Trophoblast cell (in vitro differentiated cells and primary cell): Measurements from ENCODE around the gene KISS1R.

ENCODE experiments used
- DNase-seq, 2 donors: peaks; one replicate each; pipeline ENCODE4 v3.0.0-alpha.2; 2016
- H2AFZ ChIP-seq: 2 replicates; pipeline ENCODE4 v1.6.1; 2013; ENCODE audit warnings: low read length, moderate library complexity, mild to moderate bottlenecking; ENCODE audit not compliant: insufficient read depth, poor library complexity
- H2AK5ac ChIP-seq: 2 replicates; pipeline ENCODE4 v1.6.1; 2013; ENCODE audit warnings: mild to moderate bottlenecking, low read length
- H2BK120ac ChIP-seq: 2 replicates; pipeline ENCODE4 v1.6.1; 2013; ENCODE audit warnings: low read length, mild to moderate bottlenecking, moderate library complexity; ENCODE audit not compliant: insufficient read depth, poor library complexity
- H2BK12ac ChIP-seq: 2 replicates; pipeline ENCODE4 v1.6.1; 2013; ENCODE audit warnings: mild to moderate bottlenecking, low read length, moderate library complexity
- H2BK5ac ChIP-seq: 2 replicates; pipeline ENCODE4 v1.6.1; 2013; ENCODE audit warnings: low read length, low read depth, moderate library complexity, mild to moderate bottlenecking; ENCODE audit not compliant: poor library complexity
- H3K14ac ChIP-seq: 2 replicates; pipeline ENCODE4 v1.6.1; 2013; ENCODE audit warnings: mild to moderate bottlenecking, low read length
- H3K18ac ChIP-seq: 2 replicates; pipeline ENCODE4 v1.6.1; 2013; ENCODE audit warnings: mild to moderate bottlenecking, low read length
- H3K23ac ChIP-seq: 2 replicates; pipeline ENCODE4 v1.6.1; 2013; ENCODE audit warnings: low read length
- H3K27ac ChIP-seq: 2 replicates; pipeline ENCODE4 v1.5.1; 2013; ENCODE audit warnings: low read depth, mild to moderate bottlenecking, inconsistent platforms, low read length, moderate library complexity
- H3K27me3 ChIP-seq: 2 replicates; pipeline ENCODE4 v1.6.1; 2013; ENCODE audit warnings: inconsistent platforms, mild to moderate bottlenecking, low read length, moderate library complexity; ENCODE audit not compliant: insufficient read depth
- H3K36me3 ChIP-seq, 2 experiments: 1 replicate in 1 of 2; 2 replicates in 1 of 2; pipeline ENCODE4 v1.6.1; 2013; ENCODE audit warnings: low read length in 2 of 2, mild to moderate bottlenecking in 2 of 2, moderate library complexity in 1 of 2; ENCODE audit not compliant: insufficient read depth in 2 of 2, control insufficient read depth in 1 of 2
- H3K4ac ChIP-seq: 2 replicates; pipeline ENCODE4 v1.6.1; 2013; ENCODE audit warnings: low read depth, mild to moderate bottlenecking, low read length, moderate library complexity
- H3K4me1 ChIP-seq, 2 experiments: 1 replicate in 1 of 2; 2 replicates in 1 of 2; pipeline ENCODE4 v1.6.1; 2013; ENCODE audit warnings: low read length in 2 of 2, mild to moderate bottlenecking in 2 of 2, moderate library complexity in 1 of 2; ENCODE audit not compliant: insufficient read depth in 2 of 2, control insufficient read depth in 1 of 2
- H3K4me2 ChIP-seq: 2 replicates; pipeline ENCODE4 v1.6.1; 2013; ENCODE audit warnings: inconsistent platforms, mild to moderate bottlenecking, low read length, moderate library complexity
- H3K4me3 ChIP-seq: 2 replicates; pipeline ENCODE4 v1.5.1; 2013; ENCODE audit warnings: mild to moderate bottlenecking, low read depth, low read length, inconsistent platforms
- H3K79me1 ChIP-seq: one replicate; pipeline ENCODE4 v1.6.1; 2013; ENCODE audit warnings: low read length
- H3K79me2 ChIP-seq: 2 replicates; pipeline ENCODE4 v1.6.1; 2013; ENCODE audit warnings: low read length, mild to moderate bottlenecking; ENCODE audit not compliant: control insufficient read depth, insufficient read depth, poor library complexity
- H3K9ac ChIP-seq: 2 replicates; pipeline ENCODE4 v1.6.1; 2013; ENCODE audit warnings: mild to moderate bottlenecking, low read length
- H3K9me3 ChIP-seq: 2 replicates; pipeline ENCODE4 v1.6.1; 2013; ENCODE audit warnings: low read depth, mild to moderate bottlenecking, control low read depth, inconsistent platforms, low read length; ENCODE audit not compliant: insufficient read depth
- H4K12ac ChIP-seq: 2 replicates; pipeline ENCODE4 v1.6.1; 2013; ENCODE audit warnings: low read depth, mild to moderate bottlenecking, low read length, moderate library complexity
- H4K8ac ChIP-seq: 2 replicates; pipeline ENCODE4 v1.6.1; 2013; ENCODE audit warnings: low read depth, mild to moderate bottlenecking, low read length, moderate library complexity
- H4K91ac ChIP-seq: one replicate; pipeline ENCODE4 v1.6.1; 2013; ENCODE audit warnings: low read depth, mild to moderate bottlenecking, low read length, moderate library complexity
- WGBS: extraction: QIAGEN DNeasy Blood & Tissue Kit; methylation state at CpG from one replicate; pipeline ENCODE4 v1.1.7; 2013; ENCODE audit warnings: missing lambda C conversion rate; ENCODE audit not compliant: insufficient read length, insufficient coverage; ENCODE audit errors: extremely low coverage; 5-methylcytosine and 5-hydroxymethylcytosine counted together

KISS1R gene

DNA sequence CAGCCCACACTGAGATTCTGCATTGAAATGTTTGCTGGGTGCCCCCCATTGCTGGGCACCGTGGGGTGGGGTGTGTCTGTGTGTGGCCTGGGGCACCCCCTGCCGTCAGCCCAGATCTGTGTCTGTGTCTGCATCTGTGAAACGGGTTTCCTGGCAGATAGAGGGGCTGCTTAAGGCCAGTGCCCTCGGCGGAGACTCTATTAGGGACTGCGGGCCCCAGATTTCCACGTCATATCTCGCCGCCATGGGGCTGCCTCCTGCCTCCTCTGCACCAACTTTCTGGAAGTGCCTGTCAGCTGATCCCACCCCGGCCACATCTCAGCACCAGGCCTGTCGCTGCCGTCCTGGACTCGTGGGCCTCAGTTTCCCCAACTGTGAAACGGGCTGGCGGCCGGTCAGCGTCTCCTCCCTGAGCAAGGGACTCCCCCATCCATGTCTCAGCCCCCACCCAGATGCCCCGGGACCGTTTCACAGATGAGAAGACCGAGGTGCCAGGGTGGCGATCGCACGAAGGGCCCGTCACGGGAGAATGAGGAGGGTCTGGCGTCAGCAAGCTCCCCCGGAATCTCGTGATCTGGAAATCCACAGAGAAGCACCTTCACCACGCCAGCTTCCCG lies 30.1 kb downstream of the KISS1R start:
- H3K4me1 ChIP-seq = peaks cover 48 to 57% of the 10 kb centered on the region in 2 experiments
- no peak overlapping the region for H3K23ac ChIP-seq
- no peak overlapping the region for H4K12ac ChIP-seq
- H2BK5ac ChIP-seq = no peak overlapping the region
- H3K4me3 ChIP-seq = no peak overlapping the region
- no peaks in the 10 kb centered on the region for H3K27me3 ChIP-seq
- no peak overlapping the region for H3K4me2 ChIP-seq
- H2AFZ ChIP-seq = no peak overlapping the region
- no peak overlapping the region for H3K9ac ChIP-seq
- H4K8ac ChIP-seq = no peak overlapping the region
- no peak for DNase-seq
- H3K27ac ChIP-seq = peak overlapping the region; percentile 69
- peaks cover 61 to 69% of the 10 kb centered on the region in 2 experiments for H3K36me3 ChIP-seq
- peaks cover 3% of the 10 kb centered on the region for H3K9me3 ChIP-seq
- no peak overlapping the region for H2AK5ac ChIP-seq
- H3K79me2 ChIP-seq = peaks cover 48% of the 10 kb centered on the region
- peaks cover 20% of the 10 kb centered on the region for H3K79me1 ChIP-seq
- H3K4ac ChIP-seq = peak overlapping the region; percentile 85
- peak overlapping the region; percentile 44 for H3K18ac ChIP-seq
- no peak overlapping the region for H2BK120ac ChIP-seq
- H2BK12ac ChIP-seq = no peak overlapping the region
- H3K14ac ChIP-seq = no peak overlapping the region
- peak overlapping the region; percentile 32 for H4K91ac ChIP-seq
- no CpG with 5 or more reads among the region's 30 CpGs for WGBS

DNA sequence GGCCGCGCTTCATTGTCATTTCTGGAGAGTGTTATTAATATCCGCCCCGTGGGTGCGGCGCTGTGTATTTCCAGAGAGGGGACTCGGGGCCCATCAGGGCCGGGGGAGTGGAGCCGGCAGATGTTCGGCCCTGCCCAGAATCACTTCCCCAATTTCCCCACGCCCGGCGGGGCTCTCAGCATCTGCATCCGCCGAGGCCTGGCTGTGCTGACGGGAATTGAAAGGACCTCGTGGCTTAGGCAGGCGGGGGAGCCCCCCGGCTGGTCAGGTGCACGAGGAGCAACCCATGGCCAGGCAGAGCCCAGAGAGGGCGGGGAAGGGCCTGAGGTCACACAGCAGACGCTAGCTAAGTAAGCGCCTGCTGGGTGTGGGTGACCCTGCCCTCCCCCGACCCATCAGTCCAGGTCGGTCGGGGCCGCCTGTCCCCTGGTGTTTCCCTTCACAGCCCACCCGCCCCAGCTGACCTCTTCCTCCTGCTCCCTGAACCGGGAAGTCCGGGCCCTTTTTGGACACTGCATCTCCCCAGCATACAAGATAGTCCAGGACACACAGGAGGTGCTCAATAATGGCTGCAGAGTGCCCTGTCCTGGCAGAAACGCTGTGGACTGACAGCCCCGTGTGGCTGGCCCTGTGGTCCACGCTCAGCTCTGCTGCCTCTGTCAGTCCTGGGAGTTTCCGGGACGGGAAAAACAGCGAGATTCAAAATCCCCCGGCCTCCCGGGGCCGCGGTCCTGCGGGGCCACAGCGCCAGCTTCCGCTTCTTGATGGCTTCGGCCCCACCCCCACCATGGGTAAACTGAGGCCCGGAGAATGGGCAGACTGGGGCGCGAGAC lies 30.8 kb downstream of the KISS1R start:
- Histone ChIP-seq H3K79me2 (peaks cover 53% of the 10 kb centered on the region), H3K4me2 (no peak overlapping the region), H3K27me3 (no peaks in the 10 kb centered on the region), H3K36me3 (peaks cover 54 to 67% of the 10 kb centered on the region in 2 experiments), H3K4ac (peak overlapping the region; percentile 85), H3K27ac (peak overlapping the region; percentile 69), H4K12ac (no peak overlapping the region), H3K9me3 (peaks cover 2% of the 10 kb centered on the region), H2BK12ac (peak overlapping the region; percentile 51), H3K4me3 (no peak overlapping the region), H4K91ac (peak overlapping the region; percentile 32), H3K9ac (no peak overlapping the region), H2AK5ac (no peak overlapping the region), H3K23ac (no peak overlapping the region), H2BK120ac (peak overlapping the region; percentile 37), H2BK5ac (peak overlapping the region; percentile 42), H4K8ac (peak overlapping the region; percentile 14), H3K79me1 (peaks cover 26% of the 10 kb centered on the region), H3K14ac (peak overlapping the region; percentile 64), H3K18ac (peak overlapping the region; percentile 68), H2AFZ (no peak overlapping the region), H3K4me1 (peaks cover 55 to 64% of the 10 kb centered on the region in 2 experiments)
- WGBS = no CpG with 5 or more reads among the region's 47 CpGs
- DNase-seq = peak; percentile 63 to 68

DNA sequence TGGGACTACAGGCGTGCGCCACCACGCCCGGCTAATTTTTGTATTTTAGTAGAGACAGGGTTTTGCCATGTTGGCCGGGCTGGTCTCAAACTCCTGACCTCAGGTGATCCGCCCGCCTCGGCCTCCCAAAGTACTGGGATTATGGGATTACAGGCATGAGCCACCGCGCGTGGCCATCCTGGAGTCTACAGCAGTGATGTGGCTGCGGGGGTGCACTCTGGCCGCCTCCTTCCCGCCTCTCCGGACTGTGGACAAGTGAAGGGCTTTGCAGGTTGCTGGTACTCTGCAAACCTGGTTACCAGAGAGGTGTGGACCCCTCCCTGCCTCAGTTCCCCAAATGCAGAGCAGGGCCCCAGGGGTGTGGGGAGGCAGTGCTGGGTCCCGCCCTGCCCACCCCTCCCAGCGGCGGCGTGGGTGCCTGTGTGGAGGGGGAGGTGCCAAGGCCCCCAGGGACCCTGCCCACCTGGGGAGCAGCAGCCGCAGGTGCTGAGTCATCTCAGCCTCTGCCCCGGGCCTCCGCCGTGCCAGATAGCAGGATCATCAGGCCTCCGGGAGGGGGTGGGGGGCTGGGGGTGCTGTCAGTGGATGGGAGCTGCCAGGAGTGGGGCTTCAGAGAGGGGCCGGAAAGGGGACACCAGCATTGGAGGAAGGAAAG lies 31.8 kb downstream of the KISS1R start:
- peaks cover 58 to 70% of the 10 kb centered on the region in 2 experiments for H3K4me1 ChIP-seq
- peaks cover 45 to 58% of the 10 kb centered on the region in 2 experiments for H3K36me3 ChIP-seq
- peak overlapping the region; percentile 94 for H3K18ac ChIP-seq
- peak overlapping the region; percentile 46 for H2BK120ac ChIP-seq
- peaks cover 56% of the 10 kb centered on the region for H3K79me2 ChIP-seq
- H3K9ac ChIP-seq = no peak overlapping the region
- H3K4ac ChIP-seq = peak overlapping the region; percentile 96
- peak overlapping the region; percentile 72 for H4K12ac ChIP-seq
- H3K79me1 ChIP-seq = peaks cover 35% of the 10 kb centered on the region
- peak overlapping the region; percentile 73 for H3K14ac ChIP-seq
- H3K23ac ChIP-seq = no peak overlapping the region
- H3K4me2 ChIP-seq = no peak overlapping the region
- peak overlapping the region; percentile 67 for H4K91ac ChIP-seq
- H2AK5ac ChIP-seq = peak overlapping the region; percentile 59
- no peak for DNase-seq
- no CpG with 5 or more reads among the region's 25 CpGs for WGBS
- H3K9me3 ChIP-seq = peaks cover 2% of the 10 kb centered on the region
- peak overlapping the region; percentile 84 for H2BK5ac ChIP-seq
- no peak overlapping the region for H3K4me3 ChIP-seq
- H2AFZ ChIP-seq = no peak overlapping the region
- peak overlapping the region; percentile 84 for H3K27ac ChIP-seq
- H2BK12ac ChIP-seq = peak overlapping the region; percentile 35
- H3K27me3 ChIP-seq = no peaks in the 10 kb centered on the region
- H4K8ac ChIP-seq = peak overlapping the region; percentile 72

DNA sequence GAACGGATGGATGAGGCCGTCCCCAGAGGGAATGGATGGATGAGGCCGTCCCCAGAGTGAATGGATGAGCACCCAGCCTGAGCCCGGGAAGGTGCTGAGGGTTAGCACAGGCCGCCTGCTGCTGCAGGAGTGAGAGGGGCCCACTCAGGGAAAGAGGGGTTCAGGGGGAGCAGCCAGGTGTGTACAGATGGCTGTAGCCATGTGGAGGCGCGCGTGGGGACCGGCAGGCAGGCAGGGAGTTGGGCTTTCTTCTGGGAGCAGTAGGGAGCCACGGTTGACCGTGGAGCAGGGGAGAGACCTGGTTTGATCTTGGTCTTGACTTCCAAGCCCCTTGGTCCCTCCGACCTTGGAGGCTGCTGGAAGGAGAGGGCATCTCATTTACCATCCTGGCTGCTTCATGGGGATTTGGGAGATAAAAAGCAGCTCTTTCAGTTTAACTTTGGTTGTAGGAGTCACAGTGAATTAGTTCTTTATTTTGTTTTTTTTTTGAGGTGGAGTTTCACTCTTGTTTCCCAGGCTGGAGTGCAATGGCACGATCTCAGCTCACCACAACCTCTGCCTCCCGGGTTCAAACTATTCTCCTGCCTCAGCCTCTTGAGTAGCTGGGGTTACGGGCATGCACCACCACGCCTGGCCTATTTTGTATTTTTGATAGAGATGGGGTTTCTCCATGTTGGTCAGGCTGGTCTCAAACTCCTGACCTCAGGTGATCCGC lies 33.4 kb downstream of the KISS1R start:
- H3K4me1 ChIP-seq = peaks cover 61 to 72% of the 10 kb centered on the region in 2 experiments
- H3K9ac ChIP-seq = no peak overlapping the region
- no peak overlapping the region for H3K4me3 ChIP-seq
- no peak overlapping the region for H2AFZ ChIP-seq
- H2BK12ac ChIP-seq = peak overlapping the region; percentile 7
- peak overlapping the region; percentile 99 for H3K27ac ChIP-seq
- H3K4ac ChIP-seq = peak overlapping the region; percentile 7
- H4K12ac ChIP-seq = no peak overlapping the region
- WGBS = no CpG with 5 or more reads among the region's 17 CpGs
- H3K36me3 ChIP-seq = peaks cover 36 to 47% of the 10 kb centered on the region in 2 experiments
- peak overlapping the region; percentile 10 for H2AK5ac ChIP-seq
- no peak overlapping the region for H3K23ac ChIP-seq
- H2BK120ac ChIP-seq = no peak overlapping the region
- DNase-seq = no peak
- peaks cover 50% of the 10 kb centered on the region for H3K79me1 ChIP-seq
- H3K14ac ChIP-seq = peak overlapping the region; percentile 4
- H4K91ac ChIP-seq = peak overlapping the region; percentile 1
- H3K27me3 ChIP-seq = no peaks in the 10 kb centered on the region
- H4K8ac ChIP-seq = peak overlapping the region; percentile 15
- peaks cover 2% of the 10 kb centered on the region for H3K9me3 ChIP-seq
- peak overlapping the region; percentile 21 for H3K18ac ChIP-seq
- peaks cover 59% of the 10 kb centered on the region for H3K79me2 ChIP-seq
- no peak overlapping the region for H3K4me2 ChIP-seq
- H2BK5ac ChIP-seq = peak overlapping the region; percentile 36
